WI38 (cell line): ENCODE measurements around the gene MYRIP.
"Not testable (repeated sequence)": the region's sequence is repeated elsewhere in the genome, so short reads cannot be mapped to it uniquely, and the experiment has no call there.

Experiments
- H3K4me3 ChIP-seq: 2 replicates; pipeline ENCODE4 v1.5.1; 2011; ENCODE audit warnings: low read depth, mild to moderate bottlenecking, control low read depth, low read length
- TF ChIP-seq, protein P1 (sequence below): IDR thresholded peaks from 2 replicates; pipeline ENCODE4 v1.5.1; 2012; ENCODE audit warnings: low read depth, mild to moderate bottlenecking, control low read depth, low read length

MYRIP gene

GRCh38 chr3:40124918-40125317 is 315.5 kb downstream of the MYRIP start:
- TF ChIP-seq, protein P1, sequence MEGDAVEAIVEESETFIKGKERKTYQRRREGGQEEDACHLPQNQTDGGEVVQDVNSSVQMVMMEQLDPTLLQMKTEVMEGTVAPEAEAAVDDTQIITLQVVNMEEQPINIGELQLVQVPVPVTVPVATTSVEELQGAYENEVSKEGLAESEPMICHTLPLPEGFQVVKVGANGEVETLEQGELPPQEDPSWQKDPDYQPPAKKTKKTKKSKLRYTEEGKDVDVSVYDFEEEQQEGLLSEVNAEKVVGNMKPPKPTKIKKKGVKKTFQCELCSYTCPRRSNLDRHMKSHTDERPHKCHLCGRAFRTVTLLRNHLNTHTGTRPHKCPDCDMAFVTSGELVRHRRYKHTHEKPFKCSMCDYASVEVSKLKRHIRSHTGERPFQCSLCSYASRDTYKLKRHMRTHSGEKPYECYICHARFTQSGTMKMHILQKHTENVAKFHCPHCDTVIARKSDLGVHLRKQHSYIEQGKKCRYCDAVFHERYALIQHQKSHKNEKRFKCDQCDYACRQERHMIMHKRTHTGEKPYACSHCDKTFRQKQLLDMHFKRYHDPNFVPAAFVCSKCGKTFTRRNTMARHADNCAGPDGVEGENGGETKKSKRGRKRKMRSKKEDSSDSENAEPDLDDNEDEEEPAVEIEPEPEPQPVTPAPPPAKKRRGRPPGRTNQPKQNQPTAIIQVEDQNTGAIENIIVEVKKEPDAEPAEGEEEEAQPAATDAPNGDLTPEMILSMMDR = no peak
- no peak overlapping the region for H3K4me3 ChIP-seq

- TF ChIP-seq, protein P1 = no peak
- no peak overlapping the region for H3K4me3 ChIP-seq
These were observed 318.8 kb downstream of the MYRIP start for GRCh38 chr3:40128166-40128565.

DNA sequence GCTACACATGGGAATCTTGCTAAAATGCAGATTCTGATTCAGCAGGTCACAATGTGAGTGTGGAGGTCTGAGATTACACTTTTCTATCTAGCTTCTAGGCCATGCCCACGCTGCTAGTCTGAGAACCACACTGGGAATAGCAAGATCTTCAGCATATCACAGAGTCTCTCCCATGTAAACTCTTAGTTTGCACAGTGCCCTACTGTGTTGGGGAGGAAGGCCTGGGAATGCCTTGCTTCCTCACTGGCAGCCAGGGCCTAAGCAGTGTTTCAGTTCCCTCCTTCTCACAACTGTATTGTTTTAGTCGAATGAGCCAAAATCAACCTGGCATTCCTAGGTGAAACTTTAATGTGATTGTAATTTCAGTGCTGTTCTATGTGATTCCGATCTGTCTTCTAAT is 320.1 kb downstream of the MYRIP start:
- TF ChIP-seq, protein P1 = no peak
- H3K4me3 ChIP-seq = no peak overlapping the region

GRCh38 chr3:40129981-40130380 is 320.6 kb downstream of the MYRIP start:
- H3K4me3 ChIP-seq = no peak overlapping the region
- TF ChIP-seq, protein P1 = no peak

DNA sequence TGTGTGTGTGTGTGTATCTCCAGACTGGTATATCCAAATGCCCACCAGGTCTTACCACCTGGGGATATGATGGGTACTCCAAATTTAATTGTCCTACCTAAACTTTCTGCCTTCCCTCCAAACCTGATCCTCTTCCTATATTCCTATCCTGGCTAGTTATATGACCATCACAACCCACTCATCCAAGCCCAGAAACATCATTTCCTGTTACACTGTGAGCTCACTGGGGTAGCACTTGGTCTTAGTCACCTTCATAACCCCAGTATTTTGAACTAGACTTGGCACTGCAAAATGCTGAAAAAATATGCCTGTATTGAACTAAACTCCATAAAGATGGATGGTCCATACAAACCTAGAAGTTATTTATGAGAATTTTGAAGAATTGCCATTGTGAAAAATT is 321.3 kb downstream of the MYRIP start:
- TF ChIP-seq, protein P1 = no peak
- H3K4me3 ChIP-seq = no peak overlapping the region

DNA sequence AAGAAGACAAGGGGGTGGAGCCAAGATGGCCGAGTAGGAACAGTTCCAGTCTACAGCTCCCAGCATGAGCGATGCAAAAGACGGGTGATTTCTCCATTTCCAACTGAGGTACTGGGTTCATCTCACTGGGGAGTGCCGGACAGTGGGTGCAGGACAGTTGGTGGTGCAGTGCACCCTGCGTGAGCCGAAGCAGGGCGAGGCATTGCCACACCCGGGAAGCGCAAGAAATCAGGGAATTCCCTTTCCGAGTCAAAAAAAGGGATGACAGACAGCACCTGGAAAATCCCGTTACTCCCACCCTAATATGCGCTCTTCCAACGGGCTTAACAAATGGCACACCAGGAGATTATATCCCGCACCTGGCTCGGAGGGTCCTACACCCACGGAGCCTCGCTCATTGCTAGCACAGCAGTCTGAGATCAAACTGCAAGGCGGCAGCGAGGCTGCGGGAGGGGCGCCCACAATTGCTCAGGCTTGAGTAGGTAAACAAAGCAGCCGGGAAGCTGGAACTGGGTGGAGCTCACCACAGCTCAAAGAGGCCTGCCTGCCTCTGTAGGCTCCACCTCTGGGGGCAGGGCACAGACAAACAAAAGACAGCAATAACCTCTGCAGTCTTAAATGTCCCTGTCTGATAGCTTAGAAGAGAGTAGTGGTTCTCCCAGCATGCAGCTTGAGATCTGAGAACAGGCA is 324.6 kb downstream of the MYRIP start:
- H3K4me3 ChIP-seq = not testable (repeated sequence)

DNA sequence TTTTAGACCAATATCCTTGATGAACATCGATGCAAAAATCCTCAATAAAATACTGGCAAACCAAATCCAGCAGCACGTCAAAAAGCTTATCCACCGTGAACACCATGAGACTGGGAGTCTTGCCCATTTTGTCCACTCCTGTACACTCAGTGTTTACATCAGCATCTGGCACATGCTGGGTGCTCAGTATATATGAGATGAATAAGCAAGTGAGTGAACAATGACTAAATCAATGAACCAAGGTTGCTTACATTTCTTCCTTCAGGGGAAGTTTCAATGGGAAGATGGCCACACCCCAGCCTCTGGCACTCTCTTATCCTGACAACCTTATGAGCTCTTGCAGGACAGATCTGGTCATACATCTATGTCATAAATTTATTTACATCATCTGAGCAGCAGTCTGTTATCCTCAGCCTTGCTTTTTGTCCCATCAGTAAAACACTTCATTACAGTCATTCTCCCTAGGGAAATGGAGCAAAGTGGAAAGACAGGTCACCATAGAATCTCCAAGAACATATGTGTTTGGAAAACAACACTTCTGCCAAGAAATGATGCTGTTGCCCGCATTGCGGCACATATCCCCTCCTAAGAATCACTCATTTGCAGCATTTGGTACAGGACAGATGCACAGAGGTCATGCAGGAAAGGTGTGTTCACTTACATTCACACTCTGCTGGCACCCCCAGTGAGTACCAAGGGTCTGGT is 328.3 kb downstream of the MYRIP start:
- H3K4me3 ChIP-seq = no peak overlapping the region
- TF ChIP-seq, protein P1 = no peak
